CD4-positive, alpha-beta T cell treated with Interleukin-2 at 100 ng/mL for 4 hours (primary cell): ENCODE results near the gene IPO13.

Source experiments
- DNase-seq: peaks from one replicate; pipeline ENCODE4 v3.0.0-alpha.2; 2020; ENCODE audit warnings: low spot score

The IPO13 gene

DNA sequence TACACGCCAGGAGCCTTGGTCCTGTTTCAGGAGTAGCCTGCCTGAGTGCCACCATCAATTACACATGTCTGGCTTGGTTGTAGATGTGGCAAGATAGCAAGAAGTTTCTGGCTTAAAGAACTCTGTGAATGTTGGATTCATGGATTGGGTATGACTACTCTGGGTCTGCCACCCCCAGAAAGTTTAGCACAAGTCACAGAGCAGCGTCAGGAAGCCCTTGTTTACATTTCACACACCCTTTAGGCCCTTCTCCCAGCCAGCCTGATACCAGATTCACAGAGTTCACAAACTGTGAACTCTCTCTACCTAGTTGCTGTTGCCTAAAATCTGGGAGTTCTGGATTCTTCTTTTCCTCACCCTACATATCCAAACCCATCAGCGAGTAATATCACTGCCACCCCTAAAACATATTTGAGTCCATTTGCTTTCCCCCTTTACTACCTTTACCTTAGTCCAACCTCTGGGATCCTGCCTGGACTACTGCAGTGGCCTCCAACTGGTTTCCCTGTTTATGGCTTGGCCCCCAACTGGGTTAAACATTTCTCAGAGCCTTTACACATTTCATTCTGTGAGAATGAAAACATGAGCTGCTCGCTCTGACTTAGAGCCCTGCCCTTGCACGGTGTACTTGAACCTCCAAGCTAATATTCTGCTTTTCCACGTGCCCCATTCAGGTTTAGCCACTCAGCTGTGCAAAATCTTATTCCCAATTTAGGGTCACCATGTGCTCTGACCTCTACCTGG, 40.6 kb downstream of the IPO13 start:
- no peak for DNase-seq

DNA sequence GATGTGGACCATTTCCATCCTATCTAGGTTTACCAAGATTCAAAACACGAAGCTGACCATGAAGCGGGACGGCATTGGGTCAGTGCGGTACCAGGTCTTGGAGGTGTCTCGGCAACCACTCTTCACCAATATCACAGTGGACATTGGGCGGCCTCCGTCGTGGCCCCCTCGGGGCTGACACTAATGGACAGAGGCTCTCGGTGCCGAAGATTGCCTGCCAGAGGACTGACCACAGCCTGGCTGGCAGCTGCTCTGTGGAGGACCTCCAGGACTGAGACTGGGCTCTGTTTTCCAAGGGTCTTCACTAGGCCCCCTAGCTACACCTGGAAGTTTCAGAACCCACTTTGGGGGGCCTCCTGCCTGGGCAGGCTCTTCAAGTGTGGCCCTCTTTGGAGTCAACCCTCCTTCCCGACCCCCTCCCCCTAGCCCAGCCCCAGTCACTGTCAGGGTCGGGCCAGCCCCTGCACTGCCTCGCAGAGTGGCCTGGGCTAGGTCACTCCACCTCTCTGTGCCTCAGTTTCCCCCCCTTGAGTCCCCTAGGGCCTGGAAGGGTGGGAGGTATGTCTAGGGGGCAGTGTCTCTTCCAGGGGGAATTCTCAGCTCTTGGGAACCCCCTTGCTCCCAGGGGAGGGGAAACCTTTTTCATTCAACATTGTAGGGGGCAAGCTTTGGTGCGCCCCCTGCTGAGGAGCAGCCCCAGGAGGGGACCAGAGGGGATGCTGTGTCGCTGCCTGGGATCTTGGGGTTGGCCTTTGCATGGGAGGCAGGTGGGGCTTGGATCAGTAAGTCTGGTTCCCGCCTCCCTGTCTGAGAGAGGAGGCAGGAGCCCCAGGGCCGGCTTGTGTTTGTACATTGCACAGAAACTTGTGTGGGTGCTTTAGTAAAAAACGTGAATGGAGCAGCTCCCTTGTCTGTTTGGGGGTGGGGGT, 43.8 kb downstream of the IPO13 start:
- no peak for DNase-seq

DNA sequence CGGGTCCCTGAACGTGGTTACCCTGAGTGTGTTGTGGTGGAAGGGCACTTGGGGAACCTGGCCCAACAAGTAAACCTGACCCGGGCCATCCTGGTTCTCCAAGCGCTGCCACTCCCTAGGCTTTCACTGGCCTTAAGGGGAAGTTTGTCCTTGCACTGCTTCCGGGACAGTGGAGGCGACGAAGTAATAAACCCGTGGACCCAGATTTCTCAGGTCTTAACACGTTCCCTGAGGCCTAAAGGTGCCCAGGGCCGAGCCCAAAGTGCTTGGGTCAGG, 44.4 kb downstream of the IPO13 start:
- no peak for DNase-seq

DNA sequence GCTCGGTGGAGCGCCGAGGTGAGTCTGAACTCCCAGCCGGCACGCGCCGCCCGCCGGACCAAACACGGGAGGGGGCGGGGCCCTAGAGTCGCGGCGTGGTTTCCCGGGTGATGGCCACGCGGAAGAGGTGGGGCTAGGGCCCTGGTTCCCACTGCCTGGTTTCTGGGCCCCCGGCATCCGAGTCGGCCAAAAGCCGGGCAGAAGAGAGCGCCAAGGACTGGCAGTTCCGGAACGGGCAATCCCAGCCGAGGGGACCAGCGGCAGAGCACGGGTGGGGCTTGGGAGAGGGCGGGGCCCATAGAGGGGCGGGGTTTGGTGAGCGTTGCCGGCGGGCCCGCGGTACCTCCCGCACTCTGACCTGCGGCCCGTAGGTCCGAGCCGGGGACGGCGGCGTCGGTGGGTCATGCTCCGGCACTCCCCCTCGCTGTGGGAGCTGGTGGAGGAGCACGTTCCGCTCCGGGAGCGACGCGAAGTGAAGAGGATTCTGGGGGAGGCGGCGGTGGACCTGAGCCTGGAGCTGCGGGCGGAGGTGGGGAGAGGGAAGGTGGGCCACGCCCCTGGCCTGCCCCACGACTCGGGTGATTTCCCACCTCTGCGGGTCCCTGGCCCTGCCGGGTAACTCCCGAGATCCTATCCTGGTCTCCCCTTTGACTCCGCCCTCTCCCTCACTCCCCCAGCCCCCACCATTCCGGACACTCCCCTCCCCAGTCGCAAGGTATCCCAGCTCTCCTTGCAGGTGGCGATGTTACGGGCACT, 44.9 kb downstream of the IPO13 start, which contains the start of gene CCDC24:
Gene CCDC24 (plus strand): TSS at position 124 of the 756 bp plus-strand sequence. CDS start 280 bp downstream, at position 404.
- peak; percentile 70 for DNase-seq

DNA sequence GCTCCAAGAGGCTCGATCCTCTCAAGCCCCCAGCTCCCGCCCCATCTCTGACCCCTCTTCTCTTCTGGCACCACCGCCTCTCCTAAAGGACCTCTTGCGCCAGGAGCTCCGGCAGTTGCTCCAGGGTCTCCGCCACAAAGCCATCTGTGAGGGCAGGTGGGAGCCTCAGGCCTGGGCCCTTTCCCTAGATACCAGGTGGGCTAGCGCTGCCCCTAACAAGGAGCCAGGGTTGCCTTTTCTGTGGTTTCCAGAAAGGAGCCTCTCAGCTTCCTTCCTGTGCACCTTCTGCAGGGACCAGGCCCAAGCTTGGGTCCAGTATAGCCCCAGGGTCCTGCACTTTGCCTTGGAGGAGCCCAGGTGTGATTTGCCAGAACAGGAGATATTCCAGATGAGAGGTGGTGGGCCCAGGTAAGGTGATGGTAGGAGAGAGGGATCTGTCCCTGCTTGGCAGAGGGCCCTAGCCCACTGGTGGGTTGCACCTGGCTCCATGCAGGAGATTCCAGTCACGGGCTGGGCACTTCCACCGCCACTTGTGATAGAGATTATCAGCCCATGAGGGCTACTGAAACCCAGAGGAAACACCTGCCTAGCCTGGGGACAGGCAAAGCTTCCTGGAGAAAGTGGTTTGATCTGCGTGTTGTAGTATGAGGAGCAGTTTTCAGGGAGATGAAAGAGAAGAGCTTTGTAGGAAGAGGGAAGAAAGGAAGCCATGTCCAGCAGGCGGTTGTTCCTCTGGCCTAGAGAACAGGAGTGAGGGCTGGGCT, 45.7 kb downstream of the IPO13 start:
- no peak for DNase-seq

DNA sequence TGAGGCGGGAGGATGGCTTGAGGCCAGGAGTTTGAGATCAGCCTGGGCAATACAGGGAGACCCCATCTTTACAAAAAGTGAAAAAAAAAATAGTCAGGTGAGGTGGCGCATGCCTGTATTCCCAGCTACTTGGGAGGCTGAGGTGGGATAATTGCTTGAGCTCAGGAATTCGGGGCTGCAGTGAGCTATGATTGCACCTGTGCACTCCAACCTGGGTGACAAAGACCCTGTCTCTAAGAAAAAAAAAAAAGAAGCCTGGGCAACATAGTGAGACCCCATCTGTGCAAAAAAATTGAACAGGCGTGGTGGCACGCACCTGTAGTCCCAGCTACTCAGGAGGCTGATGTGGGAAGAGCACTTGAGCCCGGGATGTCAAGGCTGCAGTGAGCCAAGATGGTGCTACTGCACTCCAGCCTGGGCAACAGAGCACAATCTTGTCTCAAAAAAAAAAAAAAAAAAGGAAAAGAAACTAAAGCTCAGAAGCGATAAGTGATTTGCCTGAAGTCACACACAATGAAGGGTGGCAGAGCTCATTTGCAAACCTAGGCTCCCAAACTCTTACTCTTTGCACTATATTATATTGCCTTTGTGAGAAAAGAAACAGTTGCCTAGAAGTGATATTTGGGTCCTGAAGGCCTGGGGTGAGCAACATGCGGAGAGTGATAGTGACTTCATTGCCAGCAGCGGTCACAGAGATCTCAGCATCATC, 46.6 kb downstream of the IPO13 start:
- DNase-seq = no peak

DNA sequence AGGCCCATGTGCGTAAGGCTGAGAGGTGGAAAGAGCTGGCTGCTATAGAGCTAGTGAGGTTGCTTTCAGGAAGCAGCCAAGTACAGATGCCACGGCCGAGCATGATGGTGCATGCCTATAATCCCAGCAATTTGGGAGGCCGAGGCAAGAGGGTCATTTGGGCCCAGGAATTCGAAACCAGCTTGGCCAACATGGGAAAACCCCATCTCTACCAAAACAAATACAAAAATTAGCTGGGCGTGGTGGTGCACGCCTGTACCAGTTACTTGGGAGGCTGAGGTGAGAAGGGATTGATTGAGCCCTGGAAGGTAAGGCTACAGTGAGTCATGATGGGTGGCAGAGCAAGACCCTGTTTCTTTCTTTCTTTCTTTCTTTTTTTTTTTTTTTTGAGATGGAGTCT, 47.3 kb downstream of the IPO13 start:
- DNase-seq = no peak

DNA sequence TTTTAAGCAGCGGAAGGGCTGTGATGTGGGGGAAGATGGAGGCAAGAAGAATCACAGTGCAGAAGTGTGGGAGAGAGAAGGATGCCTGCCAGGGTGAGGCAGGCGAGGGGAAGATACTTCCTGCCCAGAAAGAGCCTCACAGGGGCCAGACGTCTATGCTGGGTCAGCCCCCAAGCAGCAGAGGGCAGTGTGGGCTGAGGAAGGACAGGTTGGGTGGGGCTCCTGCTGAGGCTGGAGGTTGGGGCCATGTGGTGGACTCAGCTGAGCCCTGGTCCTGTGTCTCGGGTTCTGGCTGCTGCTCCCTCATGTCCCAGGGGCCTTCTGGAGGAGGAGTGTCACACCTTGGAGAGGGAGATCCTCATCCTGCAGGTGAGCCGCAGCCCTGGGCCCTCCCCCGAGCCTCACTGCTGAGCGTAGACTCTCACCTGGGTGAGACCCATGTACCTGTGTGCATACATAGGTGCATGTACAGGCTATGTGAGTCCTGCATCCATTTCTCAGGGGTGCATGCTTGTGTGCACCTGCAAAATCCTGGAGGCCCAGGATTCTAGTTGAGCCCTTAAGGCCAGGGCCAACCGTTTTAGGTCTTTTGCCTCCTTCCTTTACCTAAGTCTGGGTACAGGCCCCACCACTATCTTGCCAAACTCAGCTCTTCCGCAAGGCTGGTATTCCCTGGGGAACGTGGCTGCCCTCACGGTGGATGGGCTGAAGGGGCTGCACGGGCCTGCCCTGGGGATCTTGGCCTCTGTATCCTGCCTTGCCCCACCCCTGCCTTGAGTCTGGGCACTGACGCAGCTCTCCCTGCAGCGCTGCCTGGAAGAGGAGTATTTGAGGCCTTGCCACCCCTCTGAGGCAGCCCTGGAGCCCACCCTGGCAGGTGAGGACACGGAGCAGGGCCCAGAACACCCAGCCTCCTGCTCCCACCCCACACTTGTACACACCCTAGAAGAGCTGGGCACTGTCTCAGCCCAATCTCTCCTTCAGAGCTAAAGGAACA, 48.3 kb downstream of the IPO13 start:
- DNase-seq = no peak

DNA sequence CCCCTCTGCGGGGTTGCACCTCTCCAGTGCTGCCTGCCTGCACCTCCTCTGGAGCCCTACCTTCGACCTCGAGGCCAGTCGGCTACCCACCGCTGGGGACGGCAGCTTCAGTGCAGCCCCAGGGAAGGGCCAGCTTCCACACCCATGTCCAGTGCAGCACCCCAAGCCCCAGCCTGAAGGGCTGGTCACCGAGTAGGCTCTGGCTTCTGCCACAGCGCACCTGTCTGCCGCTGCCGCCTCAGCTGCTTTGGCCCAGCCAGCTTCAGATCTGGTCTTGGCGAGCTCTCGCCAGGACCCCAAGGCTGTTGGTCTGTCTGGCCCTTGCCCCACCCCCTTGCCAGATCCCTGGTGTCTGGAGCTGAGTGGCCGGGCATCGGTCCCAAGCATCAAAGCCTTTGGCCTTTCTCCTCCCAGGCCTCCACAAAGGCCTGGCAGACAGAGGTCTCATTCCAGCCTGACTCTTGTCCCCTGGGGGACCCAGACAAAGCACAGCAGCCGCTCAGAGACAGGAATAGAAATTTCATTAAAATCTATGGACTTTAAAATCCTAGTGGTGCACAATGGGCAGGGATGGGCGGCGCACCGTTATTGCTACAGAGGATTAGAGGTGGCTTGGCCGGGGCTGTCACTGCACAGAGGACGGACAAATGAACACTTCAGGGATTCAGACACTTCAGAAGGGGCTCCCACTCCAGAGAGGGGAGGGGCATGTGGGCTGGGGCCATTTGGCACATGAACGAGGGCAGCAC, 49.4 kb downstream of the IPO13 start:
- DNase-seq = no peak

DNA sequence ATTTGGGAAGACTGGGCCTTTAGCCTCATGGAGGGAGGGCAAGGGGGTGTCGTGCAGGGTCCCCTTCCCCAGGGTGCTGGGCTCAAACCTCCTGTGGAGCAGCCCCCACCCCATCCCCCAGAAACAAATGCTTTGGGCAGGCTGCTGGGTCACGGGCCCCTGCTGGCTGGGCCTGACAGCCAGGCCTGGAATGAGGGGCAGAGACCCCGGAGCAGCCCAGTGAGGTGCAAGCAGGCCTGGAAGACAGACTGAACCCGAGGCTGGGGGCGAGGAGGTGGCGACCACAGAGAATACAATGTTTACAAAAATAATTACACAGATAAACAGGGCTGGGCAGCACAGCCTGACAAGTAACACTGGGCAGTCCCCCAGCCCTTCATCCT, 50.0 kb downstream of the IPO13 start:
- no peak for DNase-seq

DNA sequence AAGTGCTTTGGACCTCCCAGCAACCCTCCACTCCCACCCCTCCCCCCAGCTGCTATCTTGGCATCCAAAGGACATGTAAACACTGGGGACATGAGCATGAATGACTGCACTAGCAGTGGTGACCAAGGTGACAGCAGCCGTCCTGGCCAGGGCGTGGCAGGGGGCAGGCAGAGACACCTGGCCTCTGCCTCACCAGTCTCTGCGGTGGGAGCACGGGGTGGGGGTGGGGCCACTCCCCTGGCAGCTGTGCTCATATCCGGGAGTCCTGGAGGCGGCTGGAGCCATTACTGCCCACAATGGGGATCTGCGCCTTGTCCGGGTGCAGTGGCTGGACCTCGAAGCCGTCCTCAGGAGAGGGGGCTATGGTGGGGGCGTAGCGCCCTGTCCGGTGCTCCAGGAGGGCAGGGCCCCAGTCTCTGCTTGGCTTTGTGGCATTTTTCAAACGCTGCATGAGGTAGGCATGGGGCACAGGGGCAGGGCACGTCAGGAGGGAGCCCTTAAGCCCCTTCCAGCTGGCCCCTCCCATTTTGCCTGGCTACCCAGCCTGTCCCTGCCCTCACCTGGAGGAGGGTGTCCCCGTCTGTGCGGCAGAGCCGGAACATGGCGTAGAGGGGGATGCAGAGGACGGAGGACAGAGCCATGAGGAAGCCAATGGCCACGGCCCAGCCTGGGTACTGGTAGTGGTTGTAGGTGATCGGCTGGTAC, 50.7 kb downstream of the IPO13 start:
- DNase-seq = no peak

DNA sequence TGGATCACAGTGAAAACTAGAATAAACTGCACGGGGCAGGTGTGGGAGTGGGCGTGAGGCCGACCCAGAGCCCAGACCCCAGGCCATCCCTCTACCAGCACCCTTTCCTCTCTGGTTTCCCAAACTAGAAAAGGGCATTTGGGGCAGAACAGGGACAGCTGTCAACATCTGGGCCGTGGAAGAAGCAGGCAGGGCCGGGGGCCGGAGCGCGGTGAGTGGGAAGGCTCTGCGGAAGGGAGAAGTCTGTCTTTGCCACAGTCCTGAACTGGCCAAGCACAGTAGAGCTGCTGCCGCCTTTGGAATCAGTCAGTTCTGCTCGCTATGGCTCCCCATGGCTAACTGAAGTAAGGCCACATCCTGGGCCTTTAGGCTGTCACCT, 51.2 kb downstream of the IPO13 start:
- no peak for DNase-seq

DNA sequence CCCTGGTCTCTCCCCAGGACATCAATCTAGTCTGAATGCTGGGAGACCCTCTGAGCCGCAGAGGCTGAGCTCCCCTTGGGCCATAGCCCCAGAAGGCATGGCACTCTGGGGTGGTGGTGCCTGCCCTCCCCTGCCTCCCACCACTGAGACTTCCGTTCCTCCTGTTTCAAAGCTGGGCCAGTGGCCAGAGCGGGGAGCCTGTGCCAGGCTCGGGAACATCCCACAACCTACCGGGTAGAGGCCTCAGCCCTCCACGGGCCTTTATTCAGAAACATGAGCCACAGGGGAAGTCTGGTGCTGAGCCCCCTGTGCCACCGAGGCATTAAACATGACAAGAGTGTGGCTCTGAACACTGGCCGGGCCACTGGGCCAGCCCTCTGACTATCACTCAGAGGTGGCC, 52.7 kb downstream of the IPO13 start:
- no peak for DNase-seq

DNA sequence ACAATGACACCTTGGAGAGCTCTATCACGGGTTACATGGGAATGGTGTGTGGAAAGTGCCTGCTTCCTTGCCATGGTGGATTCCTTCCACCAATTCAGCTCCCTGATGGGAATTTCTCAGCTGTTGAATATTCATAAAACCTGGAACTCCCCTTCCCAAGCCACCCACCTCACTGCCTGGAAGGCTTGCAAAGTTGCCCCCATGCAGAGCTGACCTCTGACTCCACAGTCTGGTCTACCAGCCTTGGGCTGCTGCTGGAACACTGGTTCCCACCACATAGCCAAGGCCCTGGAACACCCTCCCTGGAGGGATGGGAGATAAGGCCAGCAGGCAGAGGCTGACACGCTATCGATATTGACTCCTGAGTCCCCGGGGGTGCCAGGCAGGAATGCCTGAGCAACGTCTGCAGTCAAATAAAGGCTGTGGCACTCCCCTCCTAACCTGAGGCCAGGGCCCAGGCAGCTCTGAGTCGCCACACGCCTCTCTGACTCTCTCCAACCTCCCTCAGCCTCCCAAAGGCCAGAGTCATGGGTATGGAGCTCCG, 53.4 kb downstream of the IPO13 start:
- no peak for DNase-seq

DNA sequence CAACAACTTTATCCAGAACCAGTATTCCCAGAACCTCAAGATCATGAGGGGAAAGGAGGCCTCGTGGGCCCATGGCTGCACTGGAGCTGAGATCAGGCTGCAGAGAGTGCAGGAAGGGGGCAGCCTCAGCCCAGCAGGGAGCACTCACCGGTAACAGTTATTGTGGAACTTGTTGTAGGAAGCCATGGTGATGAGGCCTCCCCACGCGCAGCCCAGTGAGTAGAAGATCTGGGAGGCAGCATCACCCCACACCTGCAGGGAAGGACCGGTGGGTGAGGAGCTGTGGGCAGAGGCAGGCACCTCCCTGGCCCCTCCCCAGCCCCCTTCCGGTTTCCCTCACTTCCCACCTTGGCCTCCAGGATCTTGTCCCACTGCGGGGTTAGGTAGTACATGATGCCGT, 55.4 kb downstream of the IPO13 start:
- DNase-seq = no peak

DNA sequence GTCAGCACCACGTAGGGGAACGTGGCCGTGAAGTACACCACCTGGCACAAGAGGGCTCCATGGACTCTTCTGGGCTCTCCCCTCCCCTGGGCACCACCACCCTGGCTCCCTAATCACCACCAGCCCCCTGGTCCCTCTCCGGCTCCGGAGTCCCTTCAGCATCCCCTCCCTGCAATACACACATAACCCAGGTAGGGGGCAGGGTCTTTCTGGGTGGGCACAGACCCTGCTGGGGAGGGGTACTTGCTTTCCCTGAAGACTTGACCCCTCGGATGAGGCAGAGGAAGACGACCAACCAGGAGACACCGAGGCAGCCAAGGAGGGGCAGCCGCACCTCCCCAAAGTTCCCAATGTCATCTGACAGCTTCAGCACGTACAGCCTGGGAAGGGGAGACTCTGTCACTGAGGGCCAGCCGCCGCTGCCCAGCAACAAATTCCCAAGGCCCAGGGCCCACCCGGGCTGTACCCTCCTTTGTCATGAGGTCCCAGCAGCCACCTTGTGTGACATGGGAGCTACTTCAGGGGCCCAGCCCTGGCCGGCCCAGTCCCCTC, 55.9 kb downstream of the IPO13 start:
- no peak for DNase-seq

DNA sequence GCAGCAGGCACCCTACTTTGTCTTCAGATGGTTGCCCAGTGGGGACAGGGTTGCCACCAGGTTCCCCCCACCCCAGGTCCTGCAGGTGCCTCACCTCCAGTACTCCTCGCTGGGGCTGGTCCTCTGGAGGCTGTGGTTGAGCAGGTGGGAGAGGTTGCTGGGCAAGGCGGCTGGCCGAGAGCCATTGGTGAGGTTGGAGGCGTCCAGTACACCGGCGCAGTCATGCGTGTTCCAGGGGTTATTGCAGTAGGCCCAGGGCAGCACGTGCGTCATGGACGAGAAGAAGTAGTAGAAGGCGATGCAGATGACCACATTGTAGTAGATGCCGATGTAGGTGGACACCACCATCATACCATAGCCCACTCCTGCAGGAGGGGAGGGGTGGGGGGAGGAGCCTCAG, 61.5 kb downstream of the IPO13 start:
- DNase-seq = no peak

DNA sequence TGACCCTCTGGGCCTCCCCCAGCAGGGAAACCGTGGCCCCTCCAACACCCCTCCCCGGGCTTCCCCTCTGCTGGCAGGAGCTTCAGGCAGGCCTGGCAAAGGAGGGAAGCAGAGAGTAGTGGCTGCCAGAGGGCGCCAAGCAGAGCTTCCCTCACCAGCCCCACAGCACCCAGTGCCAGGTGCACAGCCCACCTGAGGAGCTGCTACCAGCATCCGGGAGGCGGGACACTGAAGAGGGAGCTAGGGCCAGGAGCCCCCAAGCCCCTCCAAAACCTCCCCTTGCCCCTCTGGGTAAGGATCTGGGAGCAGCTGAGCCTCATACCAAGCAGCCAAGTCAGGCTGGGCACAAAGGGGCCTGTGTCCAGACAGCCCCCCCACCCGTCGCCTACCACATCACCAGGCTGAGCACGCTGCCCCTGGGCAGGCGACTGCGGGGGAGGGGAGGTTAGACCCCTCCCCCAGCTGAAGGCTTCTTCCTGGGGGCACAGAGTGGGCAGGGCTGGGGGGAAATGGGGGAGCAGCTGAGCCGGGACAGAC, 64.3 kb downstream of the IPO13 start:
- DNase-seq = no peak
